GM13976 (cell line): Measurements from ENCODE around the gene MAN1C1.
A peak's percentile ranks its signal among the peaks of the same experiment; 100 is the strongest.

Experiments used
- DNase-seq: peaks from one replicate; pipeline ENCODE4 v3.0.0; 2012; ENCODE audit warnings: low spot score
- CTCF ChIP-seq: IDR thresholded peaks from 2 replicates; pipeline ENCODE4 v1.5.1; 2012; ENCODE audit warnings: borderline replicate concordance, mild to moderate bottlenecking; ENCODE audit not compliant: insufficient read depth; ENCODE audit errors: extremely low read depth, missing control alignments, control extremely low read depth
- in situ Hi-C: fragments of 300-500 bp; cut with MboI; formaldehyde crosslinking; loops from one replicate; pipeline ENCODE4 v1.12.0; 2022; ENCODE audit warnings: low sequenced_read_pairs, mixed read lengths, inconsistent platforms; ENCODE audit not compliant: unreplicated experiment

The MAN1C1 gene

DNA sequence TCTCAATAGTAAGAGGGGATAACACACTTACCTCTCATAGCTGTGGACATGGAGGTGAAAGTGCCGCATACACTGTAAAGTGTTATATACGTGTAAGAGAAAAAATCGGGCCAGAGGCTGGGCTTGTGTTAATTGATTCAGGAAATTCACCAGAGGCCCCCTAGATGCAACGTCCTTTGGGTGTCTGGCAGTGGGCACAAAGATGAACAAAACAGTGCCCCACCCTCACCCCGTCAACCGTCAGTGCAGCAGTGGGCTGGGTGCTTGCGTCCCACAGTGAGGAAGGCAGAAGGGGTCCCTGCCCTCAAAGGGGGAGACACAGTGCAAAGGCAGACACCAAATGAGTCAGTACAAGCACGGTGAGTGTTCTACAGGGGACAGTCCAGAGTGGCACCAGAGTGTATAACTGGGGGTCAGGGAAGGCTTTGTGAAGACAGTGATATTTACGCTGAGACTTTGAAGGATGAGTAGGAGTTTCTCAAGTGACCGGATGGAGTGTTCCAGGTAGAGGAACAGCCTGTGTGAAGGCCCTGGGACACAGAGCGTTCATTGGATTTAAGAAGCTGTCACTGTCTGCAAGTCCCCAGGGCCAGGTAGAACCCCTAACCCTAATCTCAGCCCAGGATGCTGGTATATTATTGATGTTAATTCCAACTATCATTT lies 196.6 kb downstream of the MAN1C1 start:
- in situ Hi-C loops: loop anchor here (25.0 kb wide), 1 partner anchor 401 kb away; the partner anchor contains the start of gene RHCE

DNA sequence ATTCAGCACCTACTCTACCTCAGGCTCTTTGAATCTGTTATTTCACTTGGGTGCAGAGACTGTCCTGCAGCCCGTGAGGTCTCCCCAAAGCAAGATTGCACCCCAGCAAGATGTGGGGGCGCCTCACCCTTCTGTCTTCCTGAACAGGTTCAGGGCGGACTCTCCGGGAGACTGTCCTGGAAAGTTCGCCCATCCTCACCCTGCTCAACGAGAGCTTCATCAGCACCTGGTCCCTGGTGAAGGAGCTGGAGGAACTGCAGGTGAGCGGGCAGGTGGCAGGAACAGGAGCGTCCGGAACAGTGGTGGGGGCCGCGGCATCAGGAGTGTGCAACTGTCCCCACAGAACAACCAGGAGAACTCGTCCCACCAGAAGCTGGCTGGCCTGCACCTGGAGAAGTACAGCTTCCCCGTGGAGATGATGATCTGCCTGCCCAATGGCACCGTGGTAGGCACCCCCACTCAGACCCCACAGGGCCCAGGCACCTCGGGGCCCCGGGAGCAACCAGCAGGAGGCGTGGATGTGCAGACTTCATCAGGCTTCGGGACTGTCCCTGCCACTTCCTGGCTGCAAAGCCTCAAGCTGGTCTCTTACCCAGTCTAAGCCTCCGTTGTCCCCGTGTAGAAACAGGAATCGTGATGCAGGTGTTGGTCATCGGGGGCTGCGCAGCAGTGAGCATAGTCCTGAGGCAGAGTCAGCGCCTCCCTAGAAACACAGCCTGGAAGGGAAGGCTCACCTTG lies 197.3 kb downstream of the MAN1C1 start:
- no peak for DNase-seq
- TF ChIP-seq CTCF: peak; percentile 13
- in situ Hi-C loops: loop anchor here (25.0 kb wide), 1 partner anchor 402 kb away; the partner anchor contains the start of gene RHCE

More for the DNA sequence above, 196.6 kb downstream of the MAN1C1 start:
- TF ChIP-seq CTCF: no peak
- no peak for DNase-seq

- in situ Hi-C loops: loop anchor here (25.0 kb wide), 1 partner anchor 402 kb away; the partner anchor contains the start of gene RHCE
- TF ChIP-seq CTCF: no peak
- DNase-seq: no peak
Observed at GRCh38 chr1:25814549-25815087, 198.0 kb downstream of the MAN1C1 start.

- in situ Hi-C loops: loop anchor here (25.0 kb wide), 1 partner anchor 403 kb away; the partner anchor contains the start of gene RHCE
- DNase-seq: no peak
- no peak for TF ChIP-seq CTCF
Observed at GRCh38 chr1:25815208-25816111, 198.9 kb downstream of the MAN1C1 start.

DNA sequence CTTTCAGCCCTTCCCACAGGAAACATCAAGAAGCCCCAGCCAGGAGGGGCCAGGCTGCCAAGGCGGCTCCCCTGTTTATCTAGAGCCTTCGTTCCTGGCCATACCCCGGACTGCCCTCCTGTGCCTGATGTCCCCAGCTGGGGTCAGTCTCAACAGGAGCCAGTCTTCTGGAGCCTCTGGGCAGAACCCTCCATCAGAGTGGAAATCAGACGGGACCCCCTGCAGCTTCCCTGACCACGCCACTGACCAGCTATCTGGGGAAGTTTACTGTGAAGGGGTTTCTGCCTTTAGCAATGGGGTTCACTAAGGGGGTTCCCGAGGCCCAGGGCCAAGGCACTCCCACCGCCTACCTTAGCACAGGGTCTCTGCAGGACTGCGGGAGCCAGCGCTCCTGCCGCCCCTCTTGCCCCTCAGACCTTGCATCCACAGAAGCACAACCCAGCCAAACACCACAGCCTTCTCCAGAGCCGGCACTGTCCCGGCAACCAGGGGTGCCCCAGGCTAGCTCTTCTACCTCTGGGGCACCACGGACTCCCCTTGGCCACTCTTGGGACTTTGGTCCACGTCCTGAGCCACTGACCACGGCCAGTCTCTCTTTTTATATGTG lies 199.6 kb downstream of the MAN1C1 start:
- in situ Hi-C loops: loop anchor here (25.0 kb wide), 1 partner anchor 404 kb away; the partner anchor contains the start of gene RHCE
- DNase-seq: no peak
- no peak for TF ChIP-seq CTCF
